Right lobe of liver (tissue), 6 donors: ENCODE data around the gene DYSF. TPM values are rescaled to one million over a fixed set of nuclear protein-coding genes. Genes with fewer than 3 reads are reported as not detected.

Experiments
- ATAC-seq, 4 donors: fragments of 200-7000 bp; cut with Tn5 transposase; one replicate each; pipeline ENCODE4 v1.9.1; 2020; ENCODE audit warnings: mild to moderate bottlenecking in 4 of 4, moderate library complexity in 4 of 4
- DNase-seq, 3 donors: peaks; one replicate each; pipeline ENCODE4 v3.0.0-alpha.2; 2020
- H3K27ac ChIP-seq, 3 donors: fragments of 200-600 bp; one replicate each; pipeline ENCODE4 v1.8.0; 2022
- H3K27me3 ChIP-seq, 2 donors: fragments of 200-600 bp; one replicate each; pipeline ENCODE4 v1.8.0; 2022
- H3K36me3 ChIP-seq, 4 donors: fragments of 200-600 bp; sonication (generic) in 1 of 4; one replicate each; pipeline versions ENCODE4 v1.5.1 to v1.8.0; 2017 to 2022; ENCODE audit warnings: control low read depth in 1 of 4
- H3K4me1 ChIP-seq, 4 donors: fragments of 200-600 bp; sonication (generic) in 1 of 4; one replicate each; pipeline versions ENCODE4 v1.5.1 to v1.8.0; 2017 to 2022; ENCODE audit warnings: control low read depth in 1 of 4
- H3K4me3 ChIP-seq, 3 donors: fragments of 200-600 bp; one replicate each; pipeline ENCODE4 v1.8.0; 2022
- H3K9me3 ChIP-seq, 4 donors: fragments of 200-600 bp; sonication (generic) in 1 of 4; one replicate each; pipeline versions ENCODE4 v1.5.1 to v1.8.0; 2017 to 2022; ENCODE audit warnings: control low read depth in 1 of 4
- POLR2A ChIP-seq: fragments of 450-650 bp; IDR thresholded peaks from one replicate; pipeline ENCODE4 v1.6.1; 2017; ENCODE audit warnings: antibody characterized with exemption, mild to moderate bottlenecking
- whole genome bisulfite sequencing: methylation state at CpG from one replicate; pipeline ENCODE4 v1.1.6; 2018; ENCODE audit warnings: low coverage, low lambda C conversion rate; ENCODE audit not compliant: insufficient coverage; ENCODE audit errors: missing lambda C conversion rate; 5-methylcytosine and 5-hydroxymethylcytosine counted together
- intact Hi-C, 2 donors: fragments of 100-400 bp; cut with DNase I; formaldehyde crosslinking; loops; one replicate each; pipeline versions ENCODE4 v1.11.2 to v1.14.1; 2022
- total RNA-seq, 6 experiments: library from RNA; depleted of rRNA in 2 of 6; stranded (reverse); fragments of >200 nt in 2 of 6; fragmentation: NEBNext Ultra II Directional in 3 of 6; extraction: Animal tissue kit (Norgen Biotek cat#: 25700) in 3 of 6; gene quantifications; one replicate each; pipeline versions ENCODE4 v1.1.0 to v1.2.4, GENCODE V29; 2016 to 2023
- TF ChIP-seq, protein P1 (sequence below), 4 donors: fragments of 200-600 bp in 3 of 4; fragments of 450-650 bp in 1 of 4; IDR thresholded peaks; one replicate each; pipeline versions ENCODE4 v1.5.1 to v1.8.0; 2016 to 2022; ENCODE audit warnings: antibody characterized with exemption in 4 of 4, mild to moderate bottlenecking in 2 of 4
- donor health status: DM: no; HTN: yes; CAD: no.
- donor health status: DM: no; HTN: no; CAD: no.
- donor health status: DM: no; HTN: no; CAD: no.
- donor health status: DM: no; HTN: yes; CAD: no.
- donor health status: DM: no; HTN: yes; CAD: no.

Gene DYSF
- total RNA-seq, 6 experiments from 2014 or later: 21.8 to 55.0 (median 32.9) TPM

DNA sequence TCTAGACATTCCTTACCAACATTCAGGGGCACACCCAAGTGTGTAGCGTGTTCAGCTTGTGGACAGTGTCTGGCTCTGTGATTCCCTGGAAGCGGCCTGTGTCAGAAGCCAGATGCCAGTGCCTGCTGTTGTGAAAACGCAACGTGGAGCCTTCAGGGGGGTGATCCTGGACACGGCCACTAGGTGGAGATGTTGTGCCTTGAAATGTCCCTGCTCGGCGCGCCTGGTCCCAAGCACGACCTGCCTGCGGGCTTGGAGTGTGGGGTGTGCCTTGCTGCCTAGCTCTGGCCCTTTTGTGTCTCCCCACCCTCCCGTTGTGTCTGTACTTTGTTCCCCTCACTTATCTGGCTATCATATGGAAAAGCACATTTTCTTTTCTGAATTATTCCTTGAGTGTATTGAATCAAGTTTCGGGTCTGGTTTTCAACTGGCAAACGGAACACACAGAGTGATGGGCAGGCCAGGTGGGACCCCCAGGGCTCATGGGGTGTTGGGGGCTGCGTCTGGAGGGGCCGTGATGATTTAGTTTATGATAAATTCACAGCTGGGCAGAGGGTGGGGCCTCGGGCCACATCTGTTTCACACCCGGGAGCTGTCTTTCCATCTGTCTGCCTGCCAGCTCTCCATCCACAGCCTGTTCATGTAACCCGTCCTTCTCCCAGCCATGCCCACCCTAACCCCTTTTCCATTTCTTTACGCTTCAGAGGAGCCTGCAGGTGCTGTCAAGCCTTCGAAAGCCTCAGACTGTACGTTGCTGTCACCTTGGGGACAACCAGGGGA lies 95.5 kb downstream of the DYSF start:
- Histone ChIP-seq H3K27me3 (no peaks in the 10 kb centered on the region), H3K4me3 (no peak overlapping the region), H3K9me3 (no peaks in the 10 kb centered on the region), H3K36me3 (peaks cover 0 to 4% (median 0%) of the 10 kb centered on the region in 4 donors), H3K4me1 (no peaks in the 10 kb centered on the region), H3K27ac (no peak overlapping the region)
- peak; percentile 81 to 93 (median 86) for ATAC-seq
- WGBS: 43% methylated on average over 17 of the region's 21 CpGs
- DNase-seq: peak; percentile 60 to 81 (median 77)
- TF ChIP-seq, protein P1, sequence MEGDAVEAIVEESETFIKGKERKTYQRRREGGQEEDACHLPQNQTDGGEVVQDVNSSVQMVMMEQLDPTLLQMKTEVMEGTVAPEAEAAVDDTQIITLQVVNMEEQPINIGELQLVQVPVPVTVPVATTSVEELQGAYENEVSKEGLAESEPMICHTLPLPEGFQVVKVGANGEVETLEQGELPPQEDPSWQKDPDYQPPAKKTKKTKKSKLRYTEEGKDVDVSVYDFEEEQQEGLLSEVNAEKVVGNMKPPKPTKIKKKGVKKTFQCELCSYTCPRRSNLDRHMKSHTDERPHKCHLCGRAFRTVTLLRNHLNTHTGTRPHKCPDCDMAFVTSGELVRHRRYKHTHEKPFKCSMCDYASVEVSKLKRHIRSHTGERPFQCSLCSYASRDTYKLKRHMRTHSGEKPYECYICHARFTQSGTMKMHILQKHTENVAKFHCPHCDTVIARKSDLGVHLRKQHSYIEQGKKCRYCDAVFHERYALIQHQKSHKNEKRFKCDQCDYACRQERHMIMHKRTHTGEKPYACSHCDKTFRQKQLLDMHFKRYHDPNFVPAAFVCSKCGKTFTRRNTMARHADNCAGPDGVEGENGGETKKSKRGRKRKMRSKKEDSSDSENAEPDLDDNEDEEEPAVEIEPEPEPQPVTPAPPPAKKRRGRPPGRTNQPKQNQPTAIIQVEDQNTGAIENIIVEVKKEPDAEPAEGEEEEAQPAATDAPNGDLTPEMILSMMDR (IDR thresholded peaks at IDR 0.05): peak; percentile 72 to 97 (median 92)
- TF ChIP-seq POLR2A: no peak
- intact Hi-C loops: loop anchor here (5.0 to 10.0 kb wide), 3 partner anchors 246 to 606 kb away; no protein-coding TSS in a partner anchor

GRCh38 chr2:71550801-71551630 lies 97.7 kb downstream of the DYSF start:
- Histone ChIP-seq H3K4me3 (no peak overlapping the region), H3K9me3 (no peaks in the 10 kb centered on the region), H3K4me1 (peaks cover 0 to 13% (median 6%) of the 10 kb centered on the region in 4 donors), H3K27ac (no peak overlapping the region), H3K27me3 (no peaks in the 10 kb centered on the region), H3K36me3 (peaks cover 0 to 5% (median 0%) of the 10 kb centered on the region in 4 donors)
- peak; percentile 7 to 50 (median 45) for DNase-seq
- no peak for ATAC-seq
- TF ChIP-seq POLR2A: no peak
- TF ChIP-seq, protein P1 (IDR thresholded peaks at IDR 0.05): no peak
- 83% methylated on average over 7 of the region's 11 CpGs for WGBS
- intact Hi-C loops: no loop called here

- WGBS: 83% methylated on average over 3 of the region's 9 CpGs
Observed at GRCh38 chr2:71551631-71551915, 98.2 kb downstream of the DYSF start.

DNA sequence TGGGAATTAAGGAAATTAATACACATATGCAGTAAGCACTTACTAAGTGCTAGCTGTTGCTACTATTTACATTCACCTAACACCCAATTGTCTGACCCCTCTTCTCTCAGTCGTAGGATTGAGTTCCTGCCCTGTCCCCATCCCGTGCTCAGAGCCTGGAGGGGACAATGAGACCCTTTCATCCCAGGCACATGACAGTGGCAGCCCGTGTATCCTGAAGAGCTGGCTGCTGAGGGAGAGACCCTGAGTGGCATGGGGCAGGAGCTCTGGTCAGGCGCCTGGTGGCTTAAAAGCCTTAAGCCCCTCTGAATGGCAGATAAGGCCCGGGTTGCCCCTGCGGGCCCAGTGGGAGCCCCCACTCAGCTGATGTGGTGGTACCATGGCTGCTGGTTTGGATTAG lies 99.0 kb downstream of the DYSF start:
- DNase-seq: peak in 1 of 3 donors; percentile 26
- intact Hi-C loops: no loop called here

More at GRCh38 chr2:71551631-71551915, 98.2 kb downstream of the DYSF start:
- DNase-seq (peak in 2 of 3 donors; percentile 38 to 42), ATAC-seq (no peak)
- no peaks in the 10 kb centered on the region for H3K27me3 ChIP-seq
- no peak overlapping the region for H3K27ac ChIP-seq
- intact Hi-C loops: no loop called here
- TF ChIP-seq, protein P1 (IDR thresholded peaks at IDR 0.05): no peak
- peaks cover 0 to 5% (median 0%) of the 10 kb centered on the region in 4 donors for H3K36me3 ChIP-seq
- H3K9me3 ChIP-seq: no peaks in the 10 kb centered on the region
- no peak overlapping the region for H3K4me3 ChIP-seq
- H3K4me1 ChIP-seq: peaks cover 0 to 17% (median 9%) of the 10 kb centered on the region in 4 donors

More for the DNA sequence above, 99.0 kb downstream of the DYSF start:
- WGBS: 90% methylated on average over 3 of the region's 6 CpGs
- Histone ChIP-seq H3K4me1 (peaks cover 0 to 23% (median 11%) of the 10 kb centered on the region in 4 donors), H3K9me3 (no peaks in the 10 kb centered on the region), H3K4me3 (no peak overlapping the region), H3K27ac (no peak overlapping the region), H3K27me3 (no peaks in the 10 kb centered on the region), H3K36me3 (peaks cover 0 to 5% (median 0%) of the 10 kb centered on the region in 4 donors)
- TF ChIP-seq POLR2A: no peak
- TF ChIP-seq, protein P1 (IDR thresholded peaks at IDR 0.05): no peak
- no peak for ATAC-seq
